GM18909 (cell line): ENCODE results near the gene ZNF699.
"Not testable (repeated sequence)": the region's sequence is repeated elsewhere in the genome, so short reads cannot be mapped to it uniquely, and the experiment has no call there.

Source experiments
- ATAC-seq: cut with Tn5 transposase; IDR thresholded peaks from one replicate; pipeline ENCODE4 v1.9.1; 2021; ENCODE audit warnings: mild to moderate bottlenecking; ENCODE audit not compliant: unreplicated experiment, poor library complexity

The ZNF699 gene

GRCh38 chr19:9309139-9309973 lies at the start of gene ZNF699:
ZNF699 (minus strand) TSS chr19:9309838; CDS start chr19:9305119, 4,719 bp downstream.
- peak; percentile 92 for ATAC-seq

DNA sequence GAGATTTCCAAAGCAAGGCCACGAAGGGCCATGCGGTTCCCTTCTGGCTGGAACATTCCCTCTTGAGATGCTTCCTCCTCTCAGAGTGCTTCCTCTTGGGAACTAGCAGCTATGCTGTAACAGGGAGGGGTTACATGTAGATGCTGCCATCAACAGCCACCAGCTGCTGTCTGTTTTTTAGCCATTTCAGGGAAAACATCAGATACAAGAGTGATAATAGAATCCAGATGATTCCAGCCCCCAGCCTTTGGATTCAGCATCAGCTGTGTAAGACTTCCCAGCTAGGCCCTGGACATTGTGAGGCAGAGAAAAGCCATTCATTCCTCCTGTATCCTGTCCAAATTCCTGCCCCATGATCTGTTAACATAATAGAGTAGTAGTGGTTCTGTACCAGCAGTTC lies 45.0 kb upstream of the ZNF699 start:
- no peak for ATAC-seq

DNA sequence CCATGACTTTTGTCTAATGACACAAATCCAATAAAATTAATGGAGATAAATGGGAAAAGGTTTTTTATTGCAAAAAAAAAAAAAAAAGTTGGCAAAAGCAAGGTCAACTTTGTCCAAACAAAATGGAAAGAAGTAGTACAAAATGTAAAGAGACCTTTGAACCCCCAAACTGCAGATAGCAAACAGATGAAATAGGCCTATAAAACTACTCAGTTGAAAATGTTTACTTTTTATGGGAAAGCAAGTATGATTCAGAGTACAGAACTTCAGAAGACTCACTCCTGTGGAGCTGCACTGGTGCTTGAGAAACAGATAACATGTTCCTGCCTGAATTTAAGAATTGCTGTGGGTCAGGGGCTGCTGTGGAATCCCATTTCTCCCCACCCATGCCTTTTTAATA lies 43.4 kb upstream of the ZNF699 start:
- ATAC-seq: no peak

- ATAC-seq: no peak
Measured at GRCh38 chr19:9352505-9352904, 42.9 kb upstream of the ZNF699 start.

- no peak for ATAC-seq
Measured at GRCh38 chr19:9348671-9349070, 39.0 kb upstream of the ZNF699 start.

DNA sequence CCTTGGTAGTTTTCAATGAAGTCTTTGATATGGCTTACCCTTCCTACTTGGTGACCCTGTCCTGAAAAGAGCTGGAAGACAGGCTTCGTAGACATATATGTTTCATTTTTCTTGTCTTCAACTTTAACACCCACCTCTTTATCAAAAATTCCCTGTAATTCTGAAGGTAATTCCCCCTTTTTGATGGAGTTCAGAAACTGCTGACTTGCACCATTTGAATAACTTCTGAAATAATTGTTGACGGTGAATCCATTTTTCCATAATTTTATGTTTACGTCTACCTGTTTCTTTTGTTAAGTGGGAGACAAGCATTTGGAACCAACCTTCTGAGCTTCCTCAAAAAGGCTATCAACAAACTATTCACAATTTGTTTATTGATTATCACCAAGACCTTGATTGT lies 38.6 kb upstream of the ZNF699 start:
- no peak for ATAC-seq

DNA sequence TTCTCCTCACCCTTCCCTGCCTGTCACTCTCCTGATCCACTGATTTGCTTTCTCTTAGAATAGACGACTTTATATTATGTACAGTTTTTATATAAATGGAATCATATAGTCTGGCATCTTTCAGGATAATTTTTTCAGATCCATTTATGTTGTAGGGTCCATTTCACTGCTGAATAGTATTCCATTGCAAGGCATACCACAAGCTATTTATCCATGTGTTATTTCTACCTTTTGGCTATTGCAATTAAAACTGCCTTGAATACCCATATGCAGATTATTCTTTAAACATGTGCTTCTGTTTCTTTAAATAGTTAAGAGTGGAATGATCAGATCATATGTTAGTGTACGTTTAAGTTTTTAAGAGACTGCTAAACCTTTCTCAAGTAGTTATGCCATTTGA lies 35.4 kb upstream of the ZNF699 start:
- no peak for ATAC-seq

- no peak for ATAC-seq
Measured at GRCh38 chr19:9342610-9343304, 33.1 kb upstream of the ZNF699 start.

- no peak for ATAC-seq
Measured at GRCh38 chr19:9329999-9330398, 20.4 kb upstream of the ZNF699 start.

GRCh38 chr19:9324584-9324962 lies 14.9 kb upstream of the ZNF699 start:
- no peak for ATAC-seq

GRCh38 chr19:9323919-9324583 lies 14.4 kb upstream of the ZNF699 start, which contains the start of gene ZNF559:
ZNF559 (plus strand) TSS chr19:9324179; CDS start chr19:9338550, 14,371 bp downstream.
- ATAC-seq: peak; percentile 98

DNA sequence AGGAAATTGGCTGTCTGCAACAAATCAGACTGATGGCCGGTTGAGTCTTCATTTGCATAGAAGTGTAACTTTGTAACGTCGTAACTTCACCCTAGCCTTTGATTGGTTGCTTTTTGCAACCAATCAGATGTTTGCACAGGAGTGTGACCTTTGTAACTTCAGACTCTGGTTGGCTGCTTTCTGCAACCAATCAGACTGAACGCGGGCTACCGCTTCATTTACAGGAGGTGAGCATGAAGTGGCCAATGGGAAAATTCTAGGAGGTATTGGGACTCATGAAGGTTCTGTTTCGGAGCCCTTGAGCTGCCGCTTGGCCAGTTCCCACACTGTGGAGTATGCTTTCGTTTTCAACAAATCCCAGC lies 13.9 kb upstream of the ZNF699 start:
- peak; percentile 37 for ATAC-seq

- not testable (repeated sequence) for ATAC-seq
Measured at GRCh38 chr19:9322201-9322600, 12.6 kb upstream of the ZNF699 start.

DNA sequence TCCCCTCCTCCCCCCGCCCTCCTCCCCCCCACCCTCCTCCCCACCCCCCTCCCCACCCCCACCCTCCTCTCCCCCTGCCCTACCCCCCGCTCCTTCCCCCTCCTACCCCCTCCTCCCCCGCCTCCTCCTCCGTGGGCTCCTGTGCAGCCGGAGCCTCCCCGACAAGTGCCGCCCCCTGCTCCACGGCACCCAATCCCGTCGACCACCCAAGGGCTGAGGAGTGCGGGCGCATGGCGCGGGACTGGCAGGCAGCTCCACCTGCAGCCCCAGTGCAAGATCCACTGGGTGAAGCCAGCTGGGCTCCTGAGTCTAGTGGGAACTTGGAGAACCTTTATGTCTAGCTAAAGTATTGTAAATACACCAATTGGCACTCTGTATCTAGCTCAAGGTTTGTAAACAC lies 12.1 kb upstream of the ZNF699 start:
- not testable (repeated sequence) for ATAC-seq

DNA sequence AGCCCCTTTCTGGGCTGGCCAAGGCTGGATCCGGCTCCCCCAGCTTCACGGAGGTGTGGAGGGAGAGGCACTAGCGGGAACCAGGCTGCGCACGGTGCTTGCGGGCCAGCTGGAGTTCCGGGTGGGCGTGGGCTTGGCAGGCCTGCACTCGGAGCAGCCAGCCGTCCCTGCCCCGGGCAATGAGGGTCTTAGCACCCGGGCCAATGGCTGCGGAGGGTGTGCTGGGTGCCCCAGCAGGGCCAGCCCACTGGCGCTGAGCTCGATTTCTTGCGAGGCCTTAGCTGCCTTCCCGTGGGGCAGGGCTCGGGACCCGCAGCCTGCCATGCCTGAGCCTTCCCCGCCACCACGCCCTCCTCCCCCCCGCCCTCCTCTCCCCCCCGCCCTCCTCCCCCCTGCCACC lies 11.7 kb upstream of the ZNF699 start:
- no peak for ATAC-seq

DNA sequence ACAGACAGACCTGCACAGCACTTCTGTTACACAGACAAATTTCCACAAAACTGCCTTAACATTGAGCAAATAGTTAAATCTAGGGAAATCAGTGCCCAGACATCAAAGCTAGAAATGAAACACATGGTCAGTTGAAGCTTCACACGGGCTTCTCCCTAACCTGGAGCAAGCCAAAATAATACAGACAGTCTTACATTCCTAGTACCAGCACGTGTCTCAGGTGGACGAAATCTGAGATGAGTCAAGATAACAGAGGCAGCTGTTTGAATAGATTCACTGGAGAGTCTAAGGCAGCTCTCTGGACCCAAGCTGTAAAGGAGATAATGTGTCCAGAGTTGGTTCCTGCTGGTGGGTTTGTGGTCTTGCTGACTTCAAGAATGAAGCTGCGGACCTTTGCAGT lies 4.1 kb upstream of the ZNF699 start:
- ATAC-seq: no peak

- peak; percentile 70 for ATAC-seq
Measured at GRCh38 chr19:9309974-9310446, 372 bp upstream of the ZNF699 start.

DNA sequence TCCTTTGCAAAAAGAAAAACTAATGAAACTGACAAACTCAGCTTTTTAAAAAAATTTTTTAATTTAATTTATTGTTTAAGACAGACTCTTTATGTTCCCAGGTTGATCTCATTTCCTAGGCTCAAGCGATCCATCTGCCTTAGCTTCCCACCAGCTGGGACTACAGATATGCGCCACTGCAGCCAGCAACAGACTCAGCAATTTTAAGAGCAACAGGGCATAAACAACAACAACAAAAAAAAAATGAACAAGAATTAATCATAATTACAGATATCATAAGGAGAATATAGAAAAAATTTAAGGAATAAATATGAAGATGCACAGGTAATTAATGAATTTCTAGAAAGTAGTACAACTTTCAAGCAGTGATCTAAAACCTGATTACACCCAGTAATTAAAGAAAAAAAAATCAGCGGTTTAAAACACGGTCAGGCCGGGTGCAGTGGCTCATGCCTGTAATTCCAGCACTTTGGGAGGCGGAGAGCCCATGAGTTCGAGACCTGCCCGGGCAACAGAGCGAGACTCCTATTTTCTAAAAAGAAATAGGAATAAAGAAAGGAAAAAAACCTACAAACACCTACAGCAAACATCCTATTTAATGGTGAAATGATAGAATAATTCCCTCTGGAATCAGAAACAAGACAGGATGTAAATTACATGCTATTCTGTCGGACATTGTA lies 1.4 kb downstream of the ZNF699 start:
- no peak for ATAC-seq

GRCh38 chr19:9306443-9306842 lies 3.2 kb downstream of the ZNF699 start:
- ATAC-seq: no peak

GRCh38 chr19:9296336-9296735 lies 13.3 kb downstream of the ZNF699 start:
- ATAC-seq: no peak
